Measurements from ENCODE around the gene CASZ1.

CASZ1 gene

GRCh38 chr1:10724948-10725847 lies 71.2 kb downstream of the CASZ1 start:
- peak; percentile 95 for FAIRE-seq

GRCh38 chr1:10724511-10724910 lies 71.9 kb downstream of the CASZ1 start:
- FAIRE-seq: no peak

- no peak for FAIRE-seq
These were observed 72.4 kb downstream of the CASZ1 start for GRCh38 chr1:10724052-10724494.

GRCh38 chr1:10723317-10723716 lies 73.1 kb downstream of the CASZ1 start:
- no peak for FAIRE-seq

GRCh38 chr1:10722803-10723202 lies 73.6 kb downstream of the CASZ1 start:
- no peak for FAIRE-seq

GRCh38 chr1:10721381-10722321 lies 74.8 kb downstream of the CASZ1 start:
- no peak for FAIRE-seq

GRCh38 chr1:10720635-10721034 lies 75.8 kb downstream of the CASZ1 start:
- no peak for FAIRE-seq

GRCh38 chr1:10718083-10718415 lies 78.4 kb downstream of the CASZ1 start:
- no peak for FAIRE-seq

GRCh38 chr1:10717296-10718082 lies 79.0 kb downstream of the CASZ1 start:
- no peak for FAIRE-seq

GRCh38 chr1:10716840-10717239 lies 79.6 kb downstream of the CASZ1 start:
- no peak for FAIRE-seq

- FAIRE-seq: no peak
These were observed 81.9 kb downstream of the CASZ1 start for GRCh38 chr1:10714337-10715114.

- FAIRE-seq: no peak
These were observed 82.8 kb downstream of the CASZ1 start for GRCh38 chr1:10713614-10714013.

- FAIRE-seq: no peak
These were observed 83.7 kb downstream of the CASZ1 start for GRCh38 chr1:10712568-10713362.

- no peak for FAIRE-seq
These were observed 86.0 kb downstream of the CASZ1 start for GRCh38 chr1:10710489-10710888.

- no peak for FAIRE-seq
These were observed 86.8 kb downstream of the CASZ1 start for GRCh38 chr1:10709646-10710045.

GRCh38 chr1:10709165-10709564 lies 87.3 kb downstream of the CASZ1 start:
- no peak for FAIRE-seq

- FAIRE-seq: no peak
These were observed 87.7 kb downstream of the CASZ1 start for GRCh38 chr1:10708757-10709156.

- FAIRE-seq: no peak
These were observed 89.2 kb downstream of the CASZ1 start for GRCh38 chr1:10707208-10707607.

- no peak for FAIRE-seq
These were observed 90.0 kb downstream of the CASZ1 start for GRCh38 chr1:10706376-10706913.

- no peak for FAIRE-seq
These were observed 90.5 kb downstream of the CASZ1 start for GRCh38 chr1:10705953-10706352.

GRCh38 chr1:10704368-10704882 lies 92.0 kb downstream of the CASZ1 start:
- FAIRE-seq: no peak
